ENCODE data around the gene TMEM253.
A peak's percentile ranks its signal among the peaks of the same experiment; 100 is the strongest.

The TMEM253 gene

GRCh38 chr14:21071225-21072030, 29.4 kb upstream of the TMEM253 start:
- peak; percentile 93 for DNase-seq (ENCODE audit: low spot score)

GRCh38 chr14:21072031-21072473, 28.8 kb upstream of the TMEM253 start:
- DNase-seq (ENCODE audit: low spot score) = peak; percentile 82

- DNase-seq (ENCODE audit: low spot score) = peak; percentile 11
Observed at GRCh38 chr14:21072781-21073339, 28.0 kb upstream of the TMEM253 start.

- no peak for DNase-seq (ENCODE audit: low spot score)
Observed at GRCh38 chr14:21073921-21074320, 26.9 kb upstream of the TMEM253 start.

- DNase-seq (ENCODE audit: low spot score) = no peak
Observed at GRCh38 chr14:21074398-21075272, 26.2 kb upstream of the TMEM253 start.

- no peak for DNase-seq (ENCODE audit: low spot score)
Observed at GRCh38 chr14:21075719-21076437, 25.0 kb upstream of the TMEM253 start.

- DNase-seq (ENCODE audit: low spot score) = no peak
Observed at GRCh38 chr14:21077672-21078071, 23.2 kb upstream of the TMEM253 start.

GRCh38 chr14:21078287-21078686, 22.6 kb upstream of the TMEM253 start:
- no peak for DNase-seq (ENCODE audit: low spot score)

- no peak for DNase-seq (ENCODE audit: low spot score)
Observed at GRCh38 chr14:21078726-21079125, 22.1 kb upstream of the TMEM253 start.

- no peak for DNase-seq (ENCODE audit: low spot score)
Observed at GRCh38 chr14:21081521-21082142, 19.2 kb upstream of the TMEM253 start.

- DNase-seq (ENCODE audit: low spot score) = no peak
Observed at GRCh38 chr14:21083565-21084325, 17.1 kb upstream of the TMEM253 start.

GRCh38 chr14:21084396-21084795, 16.5 kb upstream of the TMEM253 start:
- no peak for DNase-seq (ENCODE audit: low spot score)

- DNase-seq (ENCODE audit: low spot score) = peak; percentile 85
Observed at GRCh38 chr14:21084998-21085853, 15.6 kb upstream of the TMEM253 start.

GRCh38 chr14:21086908-21087293, 14.0 kb upstream of the TMEM253 start:
- DNase-seq (ENCODE audit: low spot score) = no peak

GRCh38 chr14:21087294-21088091, 13.4 kb upstream of the TMEM253 start:
- peak; percentile 92 for DNase-seq (ENCODE audit: low spot score)

- DNase-seq (ENCODE audit: low spot score) = no peak
Observed at GRCh38 chr14:21088687-21089086, 12.2 kb upstream of the TMEM253 start.

GRCh38 chr14:21089271-21089670, 11.6 kb upstream of the TMEM253 start:
- no peak for DNase-seq (ENCODE audit: low spot score)

GRCh38 chr14:21089877-21090193, 11.0 kb upstream of the TMEM253 start:
- no peak for DNase-seq (ENCODE audit: low spot score)

All from AG08396 (cell line).